ENCODE data around the gene SCGB1D2. TPM values are rescaled to one million over a fixed set of nuclear protein-coding genes. Genes with fewer than 3 reads are reported as not detected.

The SCGB1D2 gene
- total and polyA plus RNA-seq, 2 of the 4 experiments (the other 2 are of a cell fraction): not detected

- no peak overlapping the region for H2AK5ac ChIP-seq (ENCODE audit: low read depth, low read length)
Observed at GRCh38 chr11:62251698-62252097, 9.7 kb downstream of the SCGB1D2 start.

More at GRCh38 chr11:62251698-62252097, 9.7 kb downstream of the SCGB1D2 start:
- ChIA-PET CTCF (no interaction called here), POLR2A (ENCODE audit: unreplicated experiment) (no interaction called here)
- Histone ChIP-seq H3K4me1 (ENCODE audit: control insufficient read depth, insufficient read depth, low read length) (no peaks in the 10 kb centered on the region), H2BK20ac (ENCODE audit: low read depth, low read length) (no peak overlapping the region), H3K4me3 (ENCODE audit: insufficient read depth, low read depth, low read length) (no peak overlapping the region), H3K4me2 (ENCODE audit: low read depth, low read length) (no peak overlapping the region), H3K56ac (ENCODE audit: extremely low read depth, insufficient read depth, low read length) (no peak overlapping the region), H2AFZ (replicated peaks; ENCODE audit: low read length, poor library complexity) (no peak overlapping the region), H3K36me3 (ENCODE audit: control insufficient read depth, insufficient read depth, low read length) (no peaks in the 10 kb centered on the region), H4K91ac (ENCODE audit: insufficient read depth, low read depth, low read length) (no peak overlapping the region), H4K8ac (ENCODE audit: low read depth in 2 of 2, low read length in 2 of 2) (no peak overlapping the region), H2BK120ac (ENCODE audit: low read depth, low read length) (no peak overlapping the region), H3K4ac (ENCODE audit: low read depth, low read length) (no peak overlapping the region), H4K5ac (ENCODE audit: low read depth, low read length) (no peak overlapping the region), H3K9ac (ENCODE audit: low read depth, low read length) (no peak overlapping the region), H2BK15ac (ENCODE audit: low read depth, low read length) (no peak overlapping the region), H3K27me3 (ENCODE audit: control insufficient read depth, insufficient read depth, low read length) (no peaks in the 10 kb centered on the region), H3K9me1 (ENCODE audit: insufficient read depth, low read length) (no peaks in the 10 kb centered on the region), H3K23ac (ENCODE audit: low read depth, low read length) (no peak overlapping the region), H2AK9ac (replicated peaks; ENCODE audit: low read depth, low read length, poor library complexity) (no peak overlapping the region), H3K27ac (ENCODE audit: insufficient read depth, low read length) (no peak overlapping the region), H3K14ac (replicated peaks; ENCODE audit: low read depth, low read length) (no peak overlapping the region), H3K18ac (ENCODE audit: low read depth, low read length) (no peak overlapping the region), H3K9me3 (ENCODE audit: control insufficient read depth, insufficient read depth, low read length) (peaks cover 5% of the 10 kb centered on the region; the same call in 1 of the 2 replicates), H2BK5ac (ENCODE audit: low read depth, low read length, poor library complexity, severe bottlenecking) (no peak overlapping the region), H3K79me1 (ENCODE audit: low read depth in 1 of 2, low read length in 2 of 2) (no peaks in the 10 kb centered on the region), H4K20me1 (ENCODE audit: insufficient read depth, low read length) (no peaks in the 10 kb centered on the region)
- in situ Hi-C loops (cut with MboI; ENCODE audit: low sequenced_read_pairs) (no loop called here), intact Hi-C loops (cut with micrococcal nuclease) (no loop called here), dilution Hi-C loops (cut with HindIII; ENCODE audit: low sequenced_read_pairs, unreplicated experiment) (no loop called here)
- TF ChIP-seq CTCF (conservative IDR thresholded peaks at IDR 0.05; ENCODE audit: low read depth, low read length) (no peak), POLR2A (IDR thresholded peaks at IDR 0.05; ENCODE audit: low read depth, low read length) (no peak), RCOR1 (IDR thresholded peaks at IDR 0.05; ENCODE audit: insufficient replicate concordance, low read length) (no peak), ELK1 (IDR thresholded peaks at IDR 0.05; ENCODE audit: borderline replicate concordance, low read depth, low read length) (no peak), MAZ (IDR thresholded peaks at IDR 0.05; ENCODE audit: borderline replicate concordance, low read depth, low read length) (no peak), FOS (IDR thresholded peaks at IDR 0.05; ENCODE audit: low read depth, low read length) (no peak), MAFK (IDR thresholded peaks at IDR 0.05; ENCODE audit: low read depth, low read length) (no peak), CEBPB (IDR thresholded peaks at IDR 0.05; ENCODE audit: low read depth, low read length) (no peak), CHD1 (IDR thresholded peaks at IDR 0.05; ENCODE audit: low read depth, low read length) (no peak), RFX5 (IDR thresholded peaks at IDR 0.05; ENCODE audit: low read depth, low read length) (no peak), SMC3 (IDR thresholded peaks at IDR 0.05; ENCODE audit: low read depth, low read length) (no peak), RAD21 (IDR thresholded peaks at IDR 0.05; ENCODE audit: low read length) (no peak)
- DNase-seq: no peak
- ATAC-seq (ENCODE audit: low read depth): no peak
- BruUV-seq (replicated peaks): no TSS peak
- WGBS, 2 experiments (ENCODE audit: extremely low coverage in 2 of 2, insufficient read length in 1 of 2): no CpG with 5 or more reads among the region's 4 CpGs

Measured in IMR-90 (cell line).